HepG2 (cell line): ENCODE data around the gene ADGRG6. TPM values are rescaled to one million over a fixed set of nuclear protein-coding genes. Genes with fewer than 3 reads are reported as not detected.
A peak's percentile ranks its signal among the peaks of the same experiment; 100 is the strongest.

ENCODE experiments used
- ATF6 ChIP-seq: sonication (generic); formaldehyde crosslinking; conservative IDR thresholded peaks from 2 replicates; pipeline ENCODE4 v1.4.0; 2020; ENCODE audit warnings: missing genetic modification reagents
- CCDC6 ChIP-seq: sonication (generic); formaldehyde crosslinking; IDR thresholded peaks from 2 replicates; pipeline ENCODE4 v1.8.1; 2022; ENCODE audit warnings: mild to moderate bottlenecking, missing genetic modification reagents, moderate library complexity
- CENPX ChIP-seq: sonication (generic); formaldehyde crosslinking; IDR thresholded peaks from 2 replicates; pipeline ENCODE4 v1.9.0; 2021; ENCODE audit warnings: mild to moderate bottlenecking, missing genetic modification reagents, moderate library complexity
- HDAC2 ChIP-seq: sonication (generic); formaldehyde crosslinking; IDR thresholded peaks from 2 replicates; pipeline ENCODE4 v1.4.0; 2020; ENCODE audit warnings: missing genetic modification reagents
- KMT2B ChIP-seq: IDR thresholded peaks from 2 replicates; pipeline ENCODE4 v1.6.1; 2016; ENCODE audit warnings: missing genetic modification reagents, missing compliant biosample characterization
- MAZ ChIP-seq, 2 experiments: sonication (generic) in 1 of 2; formaldehyde crosslinking in 1 of 2; IDR thresholded peaks; 2 replicates each; pipeline versions ENCODE4 v1.5.0 to v1.6.1; 2012 to 2020; ENCODE audit warnings: low read depth in 2 of 2, mild to moderate bottlenecking in 2 of 2, borderline replicate concordance in 1 of 2, improper control_type of control experiment in 1 of 2, low read length in 1 of 2, missing genetic modification reagents in 1 of 2, moderate library complexity in 1 of 2
- NFIC ChIP-seq: IDR thresholded peaks from 2 replicates; pipeline ENCODE4 v1.6.1; 2012; ENCODE audit warnings: mild to moderate bottlenecking, low read length, inconsistent platforms
- PRDM10 ChIP-seq: sonication (generic); formaldehyde crosslinking; IDR thresholded peaks from 2 replicates; pipeline ENCODE4 v1.4.0; 2020; ENCODE audit warnings: low read depth, missing genetic modification reagents
- TFDP1 ChIP-seq: IDR thresholded peaks from 2 replicates; pipeline ENCODE4 v1.6.1; 2016; ENCODE audit warnings: missing compliant biosample characterization, missing genetic modification reagents, borderline replicate concordance
- ZFX ChIP-seq: sonication (generic); formaldehyde crosslinking; IDR thresholded peaks from 2 replicates; pipeline ENCODE4 v1.4.0; 2020; ENCODE audit warnings: mild to moderate bottlenecking, low read depth, missing genetic modification reagents, moderate library complexity
- ZMYM4 ChIP-seq: sonication (generic); formaldehyde crosslinking; IDR thresholded peaks from 2 replicates; pipeline ENCODE4 v1.8.1; 2023; ENCODE audit warnings: mild to moderate bottlenecking, missing genetic modification reagents
- ZNF407 ChIP-seq: sonication (generic); formaldehyde crosslinking; IDR thresholded peaks from one replicate; pipeline ENCODE4 v1.5.1; 2020; ENCODE audit warnings: mild to moderate bottlenecking, missing genetic modification reagents; ENCODE audit errors: not compliant biosample characterization
- ZNF777 ChIP-seq: sonication (generic); formaldehyde crosslinking; IDR thresholded peaks from 2 replicates; pipeline ENCODE4 v1.4.0; 2020; ENCODE audit warnings: missing genetic modification reagents
- polyA plus RNA-seq, 8 experiments: library from polyadenylated mRNA; depleted of rRNA in 3 of 8; stranded (reverse) in 7 of 8; unstranded in 1 of 8; fragments of >200 nt; fragmentation: Illumina TruSeq in 4 of 8; extraction: Trizol in 4 of 8; gene quantifications; 2 replicates each; pipeline versions ENCODE4 v1.2.1 to v1.2.3, GENCODE V29; 2011 to 2016; ENCODE audit warnings: low read depth in 4 of 8, missing spikeins in 1 of 8, mixed read lengths in 1 of 8; ENCODE audit not compliant: insufficient read depth in 1 of 8
- total RNA-seq, 5 experiments: library from RNA; depleted of rRNA; stranded (reverse); fragments of >200 nt; fragmentation: Illumina TruSeq; extraction: Trizol; gene quantifications; 2 replicates each; pipeline ENCODE4 v1.2.3, GENCODE V29; 2016; ENCODE audit warnings: low read depth in 1 of 5

ADGRG6 gene
- total and polyA plus RNA-seq, 2 of the 13 experiments (the other 11 are each of a cell fraction or from before 2014, with no cell fraction given) = 129 to 249 TPM

- TF ChIP-seq TFDP1 (CRISPR knock-in tag) = no peak
- TF ChIP-seq ZNF777 (CRISPR knock-in tag) = no peak
- no peak for TF ChIP-seq KMT2B (CRISPR knock-in tag)
- no peak for TF ChIP-seq ZNF407 (CRISPR knock-in tag)
- TF ChIP-seq ZMYM4 = peak; percentile 55; the same call in 1 of the 2 replicates
- TF ChIP-seq PRDM10 (CRISPR knock-in tag) = no peak
- TF ChIP-seq CENPX (CRISPR knock-in tag) = no peak
- no peak for TF ChIP-seq MAZ (IDR thresholded peaks at IDR 0.05; ENCODE audit: borderline replicate concordance, low read depth, low read length)
- no peak for TF ChIP-seq MAZ (CRISPR knock-in tag; IDR thresholded peaks at IDR 0.05; ENCODE audit: low read depth)
- TF ChIP-seq HDAC2 = peak; percentile 60; the same call in 1 of the 2 replicates
- no peak for TF ChIP-seq ZFX (CRISPR knock-in tag)
- no peak for TF ChIP-seq CCDC6 (CRISPR knock-in tag)
- TF ChIP-seq NFIC = peak; percentile 56; the same call in 1 of the 2 replicates
- no peak for TF ChIP-seq ATF6
Observed at GRCh38 chr6:142378138-142378875, 76.5 kb downstream of the ADGRG6 start (continued).
